Stimulated activated CD4-positive, alpha-beta T cell treated with anti-CD3 and anti-CD28 coated beads, Interleukin-15, amount 100 ng/mL, for 1 hour (primary cell): ENCODE data around the gene MRFAP1L1.

Experiments used
- DNase-seq, 2 donors: peaks; one replicate each; pipeline ENCODE4 v3.0.0-alpha.2; 2020; ENCODE audit warnings: low read depth in 1 of 2, low spot score in 1 of 2

The MRFAP1L1 gene

GRCh38 chr4:6663596-6664393 is 45.9 kb downstream of the MRFAP1L1 start:
- no peak for DNase-seq

DNA sequence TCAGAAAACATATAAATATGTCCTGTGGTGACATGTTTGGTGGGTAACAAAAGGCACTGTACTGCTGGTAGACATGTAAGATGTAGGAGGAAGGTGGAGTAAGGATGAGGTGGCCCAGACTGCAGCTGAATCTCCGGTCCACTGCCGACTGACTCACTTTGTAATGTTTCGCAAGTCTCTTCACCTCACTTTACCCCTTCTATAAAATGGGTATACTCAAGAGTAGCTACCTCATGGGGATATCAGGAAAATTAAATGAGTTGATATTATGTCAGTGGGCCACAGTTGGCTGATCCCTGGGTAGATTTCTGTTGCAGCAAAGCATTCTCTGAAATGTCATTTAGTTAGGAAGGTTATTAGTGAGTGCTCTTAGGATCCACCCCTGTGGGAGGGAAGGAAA is 47.1 kb downstream of the MRFAP1L1 start:
- no peak for DNase-seq

DNA sequence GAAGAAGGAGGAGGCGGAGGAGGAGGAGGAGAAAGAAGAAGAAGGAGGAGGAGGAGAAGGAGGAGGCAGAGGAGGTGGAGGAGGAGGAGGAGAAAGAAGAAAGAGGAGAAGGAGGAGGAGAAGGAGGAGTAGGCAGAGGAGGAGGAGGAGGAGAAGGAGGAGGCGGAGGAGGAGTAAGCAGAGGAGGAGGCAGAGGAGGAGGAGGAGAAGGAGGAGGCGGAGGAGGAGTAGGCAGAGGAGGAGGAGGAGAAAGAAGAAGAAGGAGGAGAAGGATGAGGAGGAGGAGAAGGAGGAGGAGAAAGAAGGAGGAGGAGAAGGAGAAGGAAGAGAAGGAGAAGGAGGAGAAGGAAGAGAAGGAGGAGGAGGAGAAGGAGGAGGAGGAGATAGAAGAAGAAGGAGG is 49.2 kb downstream of the MRFAP1L1 start:
- no peak for DNase-seq

DNA sequence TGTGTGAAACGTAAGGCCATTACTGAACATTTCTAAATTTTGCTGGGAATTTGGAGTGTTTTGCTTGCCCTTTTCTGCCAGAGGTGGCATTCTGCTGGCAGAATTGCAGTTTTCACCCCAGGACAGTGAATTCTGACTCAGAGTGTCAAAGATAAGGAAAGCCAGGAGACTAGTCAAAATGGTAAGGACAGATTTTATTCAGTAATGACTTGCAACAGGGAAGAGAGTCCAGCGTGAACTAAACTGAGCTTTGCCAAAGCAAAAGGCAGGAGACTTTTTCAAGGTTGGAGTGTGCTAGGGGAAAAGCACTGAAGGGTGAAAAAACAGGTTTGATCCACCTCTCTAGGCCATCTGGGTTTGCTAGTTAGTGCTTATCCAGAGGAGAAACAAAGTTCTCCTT is 49.8 kb downstream of the MRFAP1L1 start:
- no peak for DNase-seq

DNA sequence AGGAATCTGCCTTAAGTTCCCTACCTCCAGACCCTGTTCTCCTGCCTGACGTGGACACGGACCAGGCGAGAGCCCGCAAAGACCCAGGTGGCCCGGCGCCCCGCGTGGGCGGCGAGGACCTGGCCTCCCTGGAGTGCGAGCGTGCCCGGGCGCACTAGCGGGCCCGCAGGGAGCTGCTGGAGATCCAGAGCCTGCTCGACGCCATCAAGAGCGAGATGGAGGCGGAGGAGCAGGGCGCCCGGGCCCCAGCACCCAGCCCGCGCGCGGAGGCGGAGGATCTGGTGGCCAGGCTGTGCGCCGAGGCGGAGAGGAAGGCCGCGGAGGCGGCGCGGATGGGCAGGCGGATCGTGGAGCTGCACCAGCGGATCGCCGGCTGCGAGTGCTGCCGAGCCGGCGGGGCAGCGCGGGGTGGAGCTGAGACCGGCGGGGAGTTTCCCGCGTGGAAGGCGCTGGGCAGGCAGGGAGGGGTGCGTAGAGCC is 51.0 kb downstream of the MRFAP1L1 start:
- peak; percentile 33 to 49 for DNase-seq

DNA sequence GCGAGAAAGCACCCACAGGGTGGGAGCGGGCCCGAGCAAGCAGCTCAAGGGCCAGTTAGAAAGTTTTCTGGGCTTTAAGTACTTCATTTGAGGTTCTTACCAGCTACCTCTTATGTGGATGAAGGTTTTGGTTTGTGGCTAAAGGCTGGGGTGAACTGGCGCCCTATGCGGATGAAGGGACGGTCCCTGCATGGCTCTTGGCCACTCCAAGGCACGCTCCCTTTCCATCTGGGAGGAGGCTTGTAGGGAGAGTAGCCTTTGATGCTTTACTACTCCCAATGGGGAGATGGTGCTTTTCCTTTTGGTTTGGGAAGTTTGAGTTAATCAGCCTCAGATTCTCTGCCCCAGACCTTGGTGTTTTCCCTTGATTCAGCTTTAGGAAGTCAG is 51.5 kb downstream of the MRFAP1L1 start:
- no peak for DNase-seq
